GM19455 (cell line): ENCODE measurements around the gene TMEM82.
"Not testable (repeated sequence)": the region's sequence is repeated elsewhere in the genome, so short reads cannot be mapped to it uniquely, and the experiment has no call there.

Experiments
- ATAC-seq: cut with Tn5 transposase; IDR thresholded peaks from one replicate; pipeline ENCODE4 v1.9.1; 2021; ENCODE audit not compliant: unreplicated experiment

Gene TMEM82

DNA sequence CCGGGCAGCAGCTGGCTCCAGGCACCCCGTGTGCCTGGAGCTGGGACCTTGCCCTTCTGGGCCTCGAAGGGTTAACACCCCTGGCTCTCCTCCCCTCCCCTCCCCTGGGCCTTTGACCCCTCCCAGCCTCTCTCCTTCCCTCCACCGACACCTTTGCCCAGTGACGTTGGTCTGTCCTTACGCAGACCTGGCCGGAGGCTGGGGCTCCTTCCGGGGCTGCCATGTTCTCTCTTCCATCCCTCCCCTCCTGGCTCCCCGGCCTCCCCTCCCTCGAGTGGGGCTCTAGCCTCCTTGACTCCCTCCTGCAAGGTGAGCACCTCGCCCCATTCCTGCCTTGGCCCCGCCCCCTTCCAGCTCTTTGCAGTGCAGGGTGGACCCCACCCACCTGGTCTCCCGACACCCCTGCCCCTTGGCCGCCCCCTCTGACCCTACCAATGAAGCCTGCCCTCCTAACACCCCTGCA, at the start of gene TMEM82:
TSS of gene TMEM82 (plus strand) at position 161 of the 463 bp plus-strand sequence. CDS start at position 222, 61 bp downstream.
- ATAC-seq, result no peak

DNA sequence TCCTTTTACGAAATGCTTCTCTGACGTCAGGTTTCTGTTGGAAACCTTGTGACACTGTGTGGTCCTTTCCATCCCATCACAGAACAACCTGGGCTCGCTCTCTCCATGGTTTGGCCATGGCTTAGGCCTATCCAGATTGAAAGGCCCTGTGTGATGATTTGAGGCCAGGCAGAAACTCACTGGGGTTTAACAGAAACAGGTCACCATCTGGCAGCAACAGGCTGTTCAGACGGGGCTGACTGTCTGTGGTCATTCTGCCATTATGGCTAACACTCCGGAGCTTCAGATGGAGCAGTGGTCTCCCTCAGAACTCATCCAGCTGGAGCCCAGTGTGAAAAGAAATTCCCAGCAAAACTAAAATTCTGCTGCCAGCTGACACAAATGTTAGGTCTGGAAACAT, 48.9 kb upstream of the TMEM82 start:
- no peak for ATAC-seq

DNA sequence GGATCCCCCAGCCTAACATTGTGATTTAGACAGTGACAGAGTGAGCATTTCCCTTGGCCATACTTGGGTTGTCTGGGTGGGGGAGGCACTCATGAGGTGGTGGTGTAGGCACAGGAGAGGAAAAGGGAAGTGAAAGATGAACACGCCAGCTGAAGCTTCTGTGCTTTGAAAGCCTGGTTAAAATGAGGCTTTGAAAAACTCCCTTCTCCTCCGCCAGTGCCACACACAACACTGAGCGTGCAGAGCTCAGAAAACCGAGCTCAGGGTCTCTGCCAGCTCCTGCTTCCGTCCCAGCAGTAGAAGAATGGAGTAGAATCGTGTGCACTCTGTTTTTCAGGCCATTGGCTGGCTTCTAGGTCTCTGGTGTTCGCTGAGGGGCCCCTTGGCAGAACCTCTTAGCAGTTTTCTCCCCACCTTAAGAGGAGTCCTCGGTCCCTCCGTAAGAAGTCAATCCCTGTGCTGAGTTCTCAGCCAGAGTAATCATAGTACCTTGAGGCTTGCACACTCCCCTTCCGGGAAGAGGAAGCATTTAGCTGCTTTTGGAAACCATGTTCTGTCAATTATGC, 45.3 kb upstream of the TMEM82 start:
- ATAC-seq, result peak; percentile 91

GRCh38 chr1:15698201-15698600, 44.1 kb upstream of the TMEM82 start:
- no peak for ATAC-seq

DNA sequence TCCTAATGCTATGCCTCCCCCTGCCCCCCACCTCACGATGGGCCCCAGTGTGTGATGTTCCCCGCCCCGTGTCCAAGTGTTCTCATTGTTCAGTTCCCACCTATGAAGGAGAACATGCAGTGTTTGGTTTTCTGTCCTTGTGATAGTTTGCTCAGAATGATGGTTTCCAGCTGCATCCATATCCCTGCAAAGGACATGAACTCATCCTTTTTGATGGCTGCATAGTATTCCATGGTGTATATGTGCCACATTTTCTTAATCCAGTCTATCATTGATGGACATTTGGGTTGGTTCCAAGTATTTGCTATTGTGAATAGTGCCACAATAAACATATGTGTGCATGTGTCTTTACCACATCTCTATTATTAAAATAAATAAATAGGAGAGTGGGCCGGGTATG, 43.0 kb upstream of the TMEM82 start:
- ATAC-seq, result not testable (repeated sequence)

DNA sequence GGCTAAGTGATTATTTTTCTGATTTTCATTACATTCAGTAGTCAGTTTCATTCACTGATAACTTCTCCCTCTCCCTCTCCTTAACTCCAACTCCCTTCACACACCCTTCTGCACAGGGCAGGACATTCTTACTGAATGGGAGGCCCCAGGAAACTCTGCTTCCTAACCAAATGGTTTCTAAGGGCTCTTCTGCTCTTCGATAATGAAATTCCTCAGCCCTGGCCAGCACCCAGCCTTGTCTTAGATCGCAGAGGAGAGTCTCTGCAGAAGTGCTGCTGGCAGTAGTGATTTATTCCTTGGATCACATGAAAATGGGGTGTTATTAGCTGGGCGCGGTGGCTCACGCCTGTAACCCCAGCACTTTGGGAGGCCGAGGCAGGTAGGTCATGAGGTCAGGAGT, 41.8 kb upstream of the TMEM82 start:
- no peak for ATAC-seq

DNA sequence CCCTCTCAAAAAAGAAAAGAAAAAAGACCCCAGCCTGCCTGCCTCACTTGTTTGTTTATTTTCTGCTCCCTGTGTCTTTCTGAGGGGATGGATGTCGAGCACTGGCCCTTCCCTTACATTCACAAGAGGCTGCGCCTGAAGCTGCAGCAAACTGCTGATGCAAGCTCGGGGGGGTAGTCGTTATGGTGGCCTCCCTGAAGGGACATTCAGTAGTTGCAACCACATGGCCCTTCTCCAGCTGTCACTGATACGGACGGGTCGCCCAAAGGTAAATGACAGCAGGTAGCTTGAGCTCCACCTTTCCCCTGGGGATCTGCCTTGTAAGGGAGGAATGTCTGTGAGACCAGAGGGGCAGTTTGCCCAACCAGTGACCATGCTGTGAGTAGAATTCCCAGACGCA, 40.5 kb upstream of the TMEM82 start:
- ATAC-seq, result no peak

- ATAC-seq, result no peak
Measured at GRCh38 chr1:15702722-15703550, 39.4 kb upstream of the TMEM82 start.

DNA sequence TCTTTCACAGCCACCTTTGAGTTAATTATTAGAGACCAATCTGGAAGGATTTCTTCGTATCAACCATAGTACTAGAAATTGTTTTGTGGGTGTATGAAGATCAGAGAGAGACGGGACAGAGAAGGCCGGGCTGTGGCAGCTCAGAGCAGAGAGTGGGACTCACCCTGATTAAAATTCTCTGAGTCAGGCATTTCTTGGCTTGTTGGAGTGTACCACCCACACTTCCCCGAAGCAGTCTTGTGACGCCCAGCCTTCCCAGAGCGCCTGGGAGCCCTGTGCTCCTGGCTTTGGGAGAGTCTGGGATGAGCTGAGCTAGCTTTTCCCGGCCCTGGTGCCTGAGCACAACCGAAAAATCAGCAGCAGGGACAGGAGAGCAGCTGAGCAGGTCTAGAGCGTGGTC, 38.7 kb upstream of the TMEM82 start:
- ATAC-seq, result no peak

DNA sequence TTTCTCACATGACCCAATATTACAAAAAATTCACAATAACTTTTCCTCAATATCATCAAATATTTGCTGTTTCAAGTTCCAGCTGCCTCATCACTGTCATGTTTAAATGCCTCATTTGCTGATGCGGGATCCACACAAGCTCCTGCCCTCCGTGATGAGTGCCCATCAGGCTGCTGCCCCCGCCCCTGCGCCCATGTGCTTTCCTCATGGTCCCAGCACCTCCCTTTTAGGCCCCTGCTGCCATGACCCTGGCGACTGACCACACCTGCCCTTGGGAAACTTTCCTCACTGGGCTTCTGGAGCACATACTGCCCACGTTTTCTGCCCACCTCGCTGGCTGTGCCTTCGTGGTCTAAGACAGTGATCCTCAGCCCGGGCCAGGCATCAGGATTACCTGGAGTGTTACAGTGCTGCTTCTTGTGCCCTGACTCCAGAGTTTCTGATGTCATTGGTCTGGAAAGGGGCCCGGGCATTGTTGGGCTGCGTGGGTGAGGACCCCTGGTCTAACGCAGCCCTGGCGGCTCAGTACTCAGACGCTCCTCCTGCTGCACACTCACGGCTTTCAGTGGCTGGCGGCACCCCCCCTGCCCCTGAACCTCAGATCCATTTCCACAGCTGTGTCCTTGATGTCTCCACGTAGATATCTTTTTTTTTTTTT, 37.6 kb upstream of the TMEM82 start:
- ATAC-seq, result no peak

DNA sequence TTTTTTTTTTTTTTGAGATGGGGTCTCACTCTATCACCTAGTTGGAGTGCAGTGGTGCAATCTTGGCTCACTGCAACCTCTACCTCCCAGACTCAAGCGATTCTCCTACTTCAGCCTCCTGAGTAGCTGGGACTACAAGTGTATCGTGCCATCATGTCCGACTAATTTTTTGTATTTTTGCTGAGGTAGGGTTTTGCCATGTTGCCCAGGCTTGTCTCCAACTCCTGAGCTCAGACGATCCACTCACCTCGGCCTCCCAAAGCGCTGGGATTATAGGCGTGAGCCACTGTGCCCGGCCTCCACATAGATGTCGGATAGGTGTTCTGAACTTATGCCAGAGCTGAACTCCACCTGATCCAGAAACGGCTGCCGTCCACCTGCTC, 37.1 kb upstream of the TMEM82 start:
- ATAC-seq, result no peak

- no peak for ATAC-seq
Measured at GRCh38 chr1:15706751-15707150, 35.5 kb upstream of the TMEM82 start.

DNA sequence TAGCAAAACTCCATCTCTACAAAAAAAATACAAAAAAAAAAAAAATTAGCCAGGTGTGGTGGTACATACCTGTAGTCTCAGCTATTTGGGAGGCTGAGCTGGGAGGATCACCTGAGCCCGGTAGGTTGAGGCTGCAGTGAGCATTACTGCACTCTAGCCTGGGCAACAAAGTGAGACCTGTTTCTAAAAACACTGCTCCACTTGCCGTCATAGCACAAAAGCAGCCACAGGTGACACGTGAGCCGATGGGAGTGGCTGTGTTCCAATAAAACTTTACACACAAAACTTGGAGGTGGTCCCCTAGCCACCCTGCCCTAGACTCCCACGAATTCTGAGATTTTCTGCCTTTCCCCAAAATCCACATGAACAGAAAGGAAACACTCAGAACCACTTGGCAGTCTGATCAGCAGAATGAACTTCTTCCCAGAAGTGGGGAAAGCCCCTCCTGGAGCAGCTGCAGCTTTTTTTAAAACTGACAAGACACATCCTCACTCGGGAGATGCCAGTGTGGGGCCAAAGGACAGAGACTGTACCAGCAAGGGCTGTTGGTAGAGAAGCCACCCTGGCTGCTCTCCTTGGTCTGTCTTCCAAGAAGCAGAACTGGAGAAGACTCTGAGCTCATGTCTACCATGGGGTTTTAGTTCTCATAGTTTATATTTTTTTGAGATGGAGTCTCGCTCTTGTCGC, 34.9 kb upstream of the TMEM82 start:
- ATAC-seq, result no peak

GRCh38 chr1:15708486-15709137, 33.7 kb upstream of the TMEM82 start:
- no peak for ATAC-seq

DNA sequence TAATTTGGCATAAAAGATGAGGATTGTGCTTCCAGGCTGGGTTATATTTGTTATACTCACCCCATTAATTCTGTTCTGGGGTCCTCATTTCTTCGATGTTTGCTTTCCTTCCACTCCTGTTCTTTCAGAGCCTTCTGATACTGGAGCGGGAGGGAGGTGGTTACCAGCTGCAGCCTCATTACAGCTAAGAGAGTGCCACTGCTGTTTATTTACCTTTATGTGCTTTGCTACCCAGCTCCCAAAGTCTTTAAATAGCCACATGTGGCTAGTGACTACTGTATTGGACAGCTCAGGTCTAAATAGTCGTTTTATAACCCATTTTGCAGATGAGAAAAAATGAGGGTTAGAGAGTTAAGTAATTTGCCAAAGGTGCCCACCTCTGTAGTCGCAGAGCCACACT, 33.1 kb upstream of the TMEM82 start:
- no peak for ATAC-seq

GRCh38 chr1:15712168-15712567, 30.1 kb upstream of the TMEM82 start:
- ATAC-seq, result no peak

- ATAC-seq, result no peak
Measured at GRCh38 chr1:15714406-15715136, 27.7 kb upstream of the TMEM82 start.

DNA sequence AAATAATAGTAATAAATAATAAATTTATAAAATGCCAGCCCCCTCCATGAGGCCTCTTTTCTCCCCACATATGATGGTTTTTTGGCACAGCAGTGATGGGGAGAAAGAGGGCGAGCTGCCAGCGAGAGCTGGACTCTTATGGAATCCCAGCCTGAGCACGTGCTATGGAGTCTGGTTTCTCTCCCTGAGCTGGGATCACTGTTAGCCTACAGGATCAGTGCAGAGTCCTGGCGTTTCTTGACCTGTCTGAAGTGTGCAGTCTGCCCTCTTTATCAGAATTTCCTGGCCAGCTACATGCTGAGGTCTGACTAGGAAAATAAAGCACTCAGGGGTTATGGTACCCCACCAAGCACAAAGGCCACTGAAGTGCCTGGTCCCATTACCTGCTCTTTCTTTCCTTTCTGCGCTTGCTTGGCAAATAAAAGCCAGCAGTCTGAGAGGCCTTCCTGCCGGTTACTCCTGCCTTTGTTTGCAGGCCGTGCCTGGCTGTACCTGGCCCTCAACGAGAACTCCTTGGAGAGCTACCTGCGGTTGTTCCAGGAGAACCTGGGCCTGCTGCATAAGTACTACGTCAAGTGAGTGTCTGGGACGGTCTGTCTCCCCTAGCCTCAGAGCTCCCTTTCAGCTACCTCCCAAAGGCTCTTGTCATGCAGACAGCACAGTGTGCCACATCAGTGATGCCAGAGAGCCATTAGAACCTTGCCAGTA, 24.7 kb upstream of the TMEM82 start:
- no peak for ATAC-seq

DNA sequence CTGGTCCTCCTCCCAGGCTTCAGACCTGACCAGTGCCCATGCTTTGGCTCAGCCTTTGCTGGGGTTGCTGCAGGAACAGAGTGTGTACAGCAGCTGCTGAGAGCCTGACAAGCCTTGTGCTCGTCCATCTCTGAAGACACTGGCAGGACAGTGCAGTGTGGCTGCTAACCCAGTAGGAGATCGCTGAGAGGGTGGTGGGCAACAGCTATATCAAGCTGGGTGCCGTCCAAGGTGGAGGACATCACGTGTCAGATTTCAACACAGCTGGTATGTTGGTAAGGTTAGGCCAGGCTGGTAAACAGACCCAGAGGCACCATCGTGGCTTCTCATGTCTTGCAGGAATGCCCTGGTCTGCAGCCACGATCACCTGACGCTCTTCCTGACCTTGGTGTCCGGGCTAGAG, 24.1 kb upstream of the TMEM82 start:
- ATAC-seq, result no peak
